DND-41 (cell line): ENCODE measurements around the gene CEP70.

Experiments
- EZH2 ChIP-seq: IDR thresholded peaks from 3 replicates; pipeline ENCODE4 v1.6.1; 2012; ENCODE audit warnings: borderline replicate concordance, low read depth, mild to moderate bottlenecking, moderate library complexity, low read length, inconsistent platforms; ENCODE audit not compliant: severe bottlenecking
- TF ChIP-seq, protein P1 (sequence below): IDR thresholded peaks from 2 replicates; pipeline ENCODE4 v1.5.1; 2012; ENCODE audit warnings: borderline replicate concordance, low read length, moderate library complexity, mild to moderate bottlenecking; ENCODE audit not compliant: poor library complexity, severe bottlenecking; ENCODE audit errors: extremely low read depth

DNA sequence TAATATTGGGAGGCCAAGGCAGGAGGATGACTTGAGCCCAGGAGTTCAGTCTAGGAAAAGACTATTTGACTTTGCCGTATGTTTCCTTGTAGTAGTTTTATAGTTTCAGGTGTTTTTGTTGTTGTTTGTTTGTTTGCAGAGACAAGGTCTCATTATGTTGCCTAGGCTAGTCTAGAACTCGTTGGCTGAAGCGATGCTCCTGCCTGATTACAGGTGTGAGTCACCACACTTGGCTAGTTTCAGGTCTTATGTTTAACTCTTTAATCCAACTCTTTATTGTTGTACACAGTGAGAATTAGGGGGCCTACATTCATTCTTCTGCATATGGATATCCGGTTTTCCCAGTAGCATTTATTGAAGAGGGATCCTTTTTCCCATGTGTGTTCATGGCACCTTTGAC, 46.5 kb upstream of the CEP70 start:
- TF ChIP-seq, protein P1, sequence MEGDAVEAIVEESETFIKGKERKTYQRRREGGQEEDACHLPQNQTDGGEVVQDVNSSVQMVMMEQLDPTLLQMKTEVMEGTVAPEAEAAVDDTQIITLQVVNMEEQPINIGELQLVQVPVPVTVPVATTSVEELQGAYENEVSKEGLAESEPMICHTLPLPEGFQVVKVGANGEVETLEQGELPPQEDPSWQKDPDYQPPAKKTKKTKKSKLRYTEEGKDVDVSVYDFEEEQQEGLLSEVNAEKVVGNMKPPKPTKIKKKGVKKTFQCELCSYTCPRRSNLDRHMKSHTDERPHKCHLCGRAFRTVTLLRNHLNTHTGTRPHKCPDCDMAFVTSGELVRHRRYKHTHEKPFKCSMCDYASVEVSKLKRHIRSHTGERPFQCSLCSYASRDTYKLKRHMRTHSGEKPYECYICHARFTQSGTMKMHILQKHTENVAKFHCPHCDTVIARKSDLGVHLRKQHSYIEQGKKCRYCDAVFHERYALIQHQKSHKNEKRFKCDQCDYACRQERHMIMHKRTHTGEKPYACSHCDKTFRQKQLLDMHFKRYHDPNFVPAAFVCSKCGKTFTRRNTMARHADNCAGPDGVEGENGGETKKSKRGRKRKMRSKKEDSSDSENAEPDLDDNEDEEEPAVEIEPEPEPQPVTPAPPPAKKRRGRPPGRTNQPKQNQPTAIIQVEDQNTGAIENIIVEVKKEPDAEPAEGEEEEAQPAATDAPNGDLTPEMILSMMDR: no peak
- TF ChIP-seq EZH2: no peak
